ENCODE measurements around the gene DONSON. TPM values are rescaled to one million over a fixed set of nuclear protein-coding genes. Genes with fewer than 3 reads are reported as not detected.

The DONSON gene
- polyA plus RNA-seq, 4 donors: 8.9 to 24.2 (median 15.2) TPM

- FAIRE-seq: no peak
- DNase-seq: no peak
- no peak overlapping the region for H3K27ac ChIP-seq (ENCODE audit: low read depth in 1 of 3, low read length in 2 of 3)
- H3K4me1 ChIP-seq (ENCODE audit: control insufficient read depth in 3 of 3, insufficient read depth in 2 of 3, low read depth in 1 of 3, low read length in 2 of 3): no peaks in the 10 kb centered on the region
- peaks cover 16 to 21% (median 20%) of the 10 kb centered on the region in 3 donors for H3K36me3 ChIP-seq (ENCODE audit: control insufficient read depth in 3 of 3, insufficient read depth in 2 of 3, low read depth in 1 of 3, low read length in 3 of 3)
- H3K4me3 ChIP-seq (ENCODE audit: low read depth in 1 of 3, low read length in 3 of 3): no peak overlapping the region
- H3K27me3 ChIP-seq (ENCODE audit: control insufficient read depth in 3 of 3, insufficient read depth in 3 of 3, low read length in 3 of 3): no peaks in the 10 kb centered on the region
- WGBS, 3 donors: 84 to 90% (median 87%) methylated on average over 10 of the region's 10 CpGs
- H3K9me3 ChIP-seq (ENCODE audit: control insufficient read depth in 2 of 2, insufficient read depth in 1 of 2, low read depth in 1 of 2, low read length in 1 of 2): no peaks in the 10 kb centered on the region
These were observed 28.7 kb downstream of the DONSON start for GRCh38 chr21:33559813-33560212.

GRCh38 chr21:33558777-33559421, 29.6 kb downstream of the DONSON start:
- Histone ChIP-seq H3K27me3 (ENCODE audit: control insufficient read depth in 3 of 3, insufficient read depth in 3 of 3, low read length in 3 of 3) (no peaks in the 10 kb centered on the region), H3K4me3 (ENCODE audit: low read depth in 1 of 3, low read length in 3 of 3) (no peak overlapping the region), H3K9me3 (ENCODE audit: control insufficient read depth in 2 of 2, insufficient read depth in 1 of 2, low read depth in 1 of 2, low read length in 1 of 2) (no peaks in the 10 kb centered on the region), H3K27ac (ENCODE audit: low read depth in 1 of 3, low read length in 2 of 3) (no peak overlapping the region), H3K36me3 (ENCODE audit: control insufficient read depth in 3 of 3, insufficient read depth in 2 of 3, low read depth in 1 of 3, low read length in 3 of 3) (peaks cover 20 to 28% (median 22%) of the 10 kb centered on the region in 3 donors), H3K4me1 (ENCODE audit: control insufficient read depth in 3 of 3, insufficient read depth in 2 of 3, low read depth in 1 of 3, low read length in 2 of 3) (no peaks in the 10 kb centered on the region)
- FAIRE-seq (no peak), DNase-seq (no peak)
- 72 to 85% (median 80%) methylated on average over 4 of the region's 4 CpGs for WGBS, 3 donors

- H3K4me1 ChIP-seq (ENCODE audit: control insufficient read depth in 3 of 3, insufficient read depth in 2 of 3, low read depth in 1 of 3, low read length in 2 of 3): no peaks in the 10 kb centered on the region
- FAIRE-seq: no peak
- no peak for DNase-seq
- H3K27me3 ChIP-seq (ENCODE audit: control insufficient read depth in 3 of 3, insufficient read depth in 3 of 3, low read length in 3 of 3): no peaks in the 10 kb centered on the region
- no peak overlapping the region for H3K27ac ChIP-seq (ENCODE audit: low read depth in 1 of 3, low read length in 2 of 3)
- no peak overlapping the region for H3K4me3 ChIP-seq (ENCODE audit: low read depth in 1 of 3, low read length in 3 of 3)
- H3K36me3 ChIP-seq (ENCODE audit: control insufficient read depth in 3 of 3, insufficient read depth in 2 of 3, low read depth in 1 of 3, low read length in 3 of 3): peaks cover 26 to 38% (median 31%) of the 10 kb centered on the region in 3 donors
- H3K9me3 ChIP-seq (ENCODE audit: control insufficient read depth in 2 of 2, insufficient read depth in 1 of 2, low read depth in 1 of 2, low read length in 1 of 2): peaks cover 0 to 9% of the 10 kb centered on the region in 2 donors
- WGBS, 3 donors: 96 to 97% (median 97%) methylated on average over 19 of the region's 19 CpGs
These were observed 31.0 kb downstream of the DONSON start for GRCh38 chr21:33557447-33557846.

GRCh38 chr21:33554982-33555344, 33.5 kb downstream of the DONSON start:
- WGBS, 3 donors: 97 to 98% (median 97%) methylated on average over 30 to 32 of the region's 32 CpGs
- Histone ChIP-seq H3K4me3 (ENCODE audit: low read depth in 1 of 3, low read length in 3 of 3) (no peak overlapping the region), H3K4me1 (ENCODE audit: control insufficient read depth in 3 of 3, insufficient read depth in 2 of 3, low read depth in 1 of 3, low read length in 2 of 3) (no peaks in the 10 kb centered on the region), H3K36me3 (ENCODE audit: control insufficient read depth in 3 of 3, insufficient read depth in 2 of 3, low read depth in 1 of 3, low read length in 3 of 3) (peaks cover 36 to 54% (median 41%) of the 10 kb centered on the region in 3 donors), H3K9me3 (ENCODE audit: control insufficient read depth in 2 of 2, insufficient read depth in 1 of 2, low read depth in 1 of 2, low read length in 1 of 2) (peaks cover 0 to 26% of the 10 kb centered on the region in 2 donors), H3K27me3 (ENCODE audit: control insufficient read depth in 3 of 3, insufficient read depth in 3 of 3, low read length in 3 of 3) (no peaks in the 10 kb centered on the region), H3K27ac (ENCODE audit: low read depth in 1 of 3, low read length in 2 of 3) (no peak overlapping the region)
- no peak for FAIRE-seq
- no peak for DNase-seq

GRCh38 chr21:33554236-33554981, 34.1 kb downstream of the DONSON start:
- WGBS, 3 donors: 95 to 97% (median 97%) methylated on average over 18 of the region's 18 CpGs
- no peak overlapping the region for H3K27ac ChIP-seq (ENCODE audit: low read depth in 1 of 3, low read length in 2 of 3)
- H3K9me3 ChIP-seq (ENCODE audit: control insufficient read depth in 2 of 2, insufficient read depth in 1 of 2, low read depth in 1 of 2, low read length in 1 of 2): peaks cover 0 to 26% of the 10 kb centered on the region in 2 donors
- peaks cover 34 to 55% (median 42%) of the 10 kb centered on the region in 3 donors for H3K36me3 ChIP-seq (ENCODE audit: control insufficient read depth in 3 of 3, insufficient read depth in 2 of 3, low read depth in 1 of 3, low read length in 3 of 3)
- no peak for DNase-seq
- no peaks in the 10 kb centered on the region for H3K27me3 ChIP-seq (ENCODE audit: control insufficient read depth in 3 of 3, insufficient read depth in 3 of 3, low read length in 3 of 3)
- H3K4me3 ChIP-seq (ENCODE audit: low read depth in 1 of 3, low read length in 3 of 3): no peak overlapping the region
- no peak for FAIRE-seq
- H3K4me1 ChIP-seq (ENCODE audit: control insufficient read depth in 3 of 3, insufficient read depth in 2 of 3, low read depth in 1 of 3, low read length in 2 of 3): no peaks in the 10 kb centered on the region

- no peak for FAIRE-seq
- H3K4me1 ChIP-seq (ENCODE audit: control insufficient read depth in 3 of 3, insufficient read depth in 2 of 3, low read depth in 1 of 3, low read length in 2 of 3): no peaks in the 10 kb centered on the region
- 96 to 97% (median 97%) methylated on average over 12 of the region's 12 CpGs for WGBS, 3 donors
- H3K9me3 ChIP-seq (ENCODE audit: control insufficient read depth in 2 of 2, insufficient read depth in 1 of 2, low read depth in 1 of 2, low read length in 1 of 2): peaks cover 0 to 26% of the 10 kb centered on the region in 2 donors
- H3K36me3 ChIP-seq (ENCODE audit: control insufficient read depth in 3 of 3, insufficient read depth in 2 of 3, low read depth in 1 of 3, low read length in 3 of 3): peaks cover 34 to 58% (median 43%) of the 10 kb centered on the region in 3 donors
- H3K4me3 ChIP-seq (ENCODE audit: low read depth in 1 of 3, low read length in 3 of 3): no peak overlapping the region
- no peaks in the 10 kb centered on the region for H3K27me3 ChIP-seq (ENCODE audit: control insufficient read depth in 3 of 3, insufficient read depth in 3 of 3, low read length in 3 of 3)
- H3K27ac ChIP-seq (ENCODE audit: low read depth in 1 of 3, low read length in 2 of 3): no peak overlapping the region
- DNase-seq: no peak
These were observed 35.4 kb downstream of the DONSON start for GRCh38 chr21:33552999-33553598.

- no peaks in the 10 kb centered on the region for H3K27me3 ChIP-seq (ENCODE audit: control insufficient read depth in 3 of 3, insufficient read depth in 3 of 3, low read length in 3 of 3)
- H3K9me3 ChIP-seq (ENCODE audit: control insufficient read depth in 2 of 2, insufficient read depth in 1 of 2, low read depth in 1 of 2, low read length in 1 of 2): peaks cover 0 to 26% of the 10 kb centered on the region in 2 donors
- H3K36me3 ChIP-seq (ENCODE audit: control insufficient read depth in 3 of 3, insufficient read depth in 2 of 3, low read depth in 1 of 3, low read length in 3 of 3): peaks cover 31 to 59% (median 43%) of the 10 kb centered on the region in 3 donors
- FAIRE-seq (no peak), DNase-seq (no peak)
- no peak overlapping the region for H3K4me3 ChIP-seq (ENCODE audit: low read depth in 1 of 3, low read length in 3 of 3)
- H3K4me1 ChIP-seq (ENCODE audit: control insufficient read depth in 3 of 3, insufficient read depth in 2 of 3, low read depth in 1 of 3, low read length in 2 of 3): no peaks in the 10 kb centered on the region
- H3K27ac ChIP-seq (ENCODE audit: low read depth in 1 of 3, low read length in 2 of 3): no peak overlapping the region
- 97 to 99% (median 98%) methylated on average over 24 of the region's 24 CpGs for WGBS, 3 donors
These were observed 36.1 kb downstream of the DONSON start for GRCh38 chr21:33552093-33552998.

GRCh38 chr21:33551664-33552063, 36.8 kb downstream of the DONSON start:
- no peak for FAIRE-seq
- DNase-seq: no peak
- H3K27me3 ChIP-seq (ENCODE audit: control insufficient read depth in 3 of 3, insufficient read depth in 3 of 3, low read length in 3 of 3): no peaks in the 10 kb centered on the region
- H3K4me1 ChIP-seq (ENCODE audit: control insufficient read depth in 3 of 3, insufficient read depth in 2 of 3, low read depth in 1 of 3, low read length in 2 of 3): no peaks in the 10 kb centered on the region
- H3K4me3 ChIP-seq (ENCODE audit: low read depth in 1 of 3, low read length in 3 of 3): no peak overlapping the region
- H3K36me3 ChIP-seq (ENCODE audit: control insufficient read depth in 3 of 3, insufficient read depth in 2 of 3, low read depth in 1 of 3, low read length in 3 of 3): peaks cover 34 to 60% (median 43%) of the 10 kb centered on the region in 3 donors
- WGBS, 3 donors: 98 to 100% (median 98%) methylated on average over 2 of the region's 2 CpGs
- H3K27ac ChIP-seq (ENCODE audit: low read depth in 1 of 3, low read length in 2 of 3): no peak overlapping the region
- peaks cover 0 to 26% of the 10 kb centered on the region in 2 donors for H3K9me3 ChIP-seq (ENCODE audit: control insufficient read depth in 2 of 2, insufficient read depth in 1 of 2, low read depth in 1 of 2, low read length in 1 of 2)

All from small intestine (tissue), 7 donors.